DOHH2 (cell line): ENCODE data around the gene PLCD4.

Experiments used
- H3F3A ChIP-seq: fragments of 200-600 bp; sonication (generic), shearing (Covaris generic); 2 replicates; pipeline ENCODE4 v1.6.0; 2016; ENCODE audit warnings: antibody characterized with exemption, mild to moderate bottlenecking; ENCODE audit not compliant: control insufficient read depth, insufficient read depth
- H3K27ac ChIP-seq: fragments of 200-600 bp; sonication (generic); 2 replicates; pipeline ENCODE4 v1.5.1; 2014; ENCODE audit warnings: low read depth, mild to moderate bottlenecking, low read length, moderate library complexity
- H3K27me3 ChIP-seq: fragments of 200-600 bp; sonication (generic); 2 replicates; pipeline ENCODE4 v1.6.1; 2014; ENCODE audit warnings: mild to moderate bottlenecking, low read length, mixed read lengths; ENCODE audit not compliant: control insufficient read depth
- H3K36me3 ChIP-seq: fragments of 200-600 bp; sonication (generic); 2 replicates; pipeline ENCODE4 v1.6.1; 2014; ENCODE audit warnings: mild to moderate bottlenecking, low read length, moderate library complexity, mixed read lengths; ENCODE audit not compliant: control insufficient read depth
- H3K4me1 ChIP-seq: fragments of 200-600 bp; sonication (generic); 2 replicates; pipeline ENCODE4 v1.6.1; 2014; ENCODE audit warnings: mild to moderate bottlenecking, low read length, mixed read lengths; ENCODE audit not compliant: control insufficient read depth
- H3K4me2 ChIP-seq: fragments of 200-600 bp; sonication (generic); 2 replicates; pipeline ENCODE4 v1.6.0; 2014; ENCODE audit warnings: mild to moderate bottlenecking, low read length, moderate library complexity
- H3K4me3 ChIP-seq: fragments of 200-600 bp; sonication (generic); 2 replicates; pipeline ENCODE4 v1.5.1; 2014; ENCODE audit warnings: mild to moderate bottlenecking, low read length, mixed read lengths
- H3K79me2 ChIP-seq: fragments of 200-600 bp; sonication (generic); 2 replicates; pipeline ENCODE4 v1.6.1; 2014; ENCODE audit warnings: mild to moderate bottlenecking, low read length, mixed read lengths; ENCODE audit not compliant: control insufficient read depth
- H3K9me2 ChIP-seq: fragments of 200-600 bp; sonication (generic); replicated peaks from 2 replicates; pipeline ENCODE4 v1.6.1; 2014; ENCODE audit warnings: mild to moderate bottlenecking, low read length, mixed read lengths; ENCODE audit not compliant: control insufficient read depth
- H3K9me3 ChIP-seq: fragments of 200-600 bp; sonication (generic); 2 replicates; pipeline ENCODE4 v1.6.1; 2014; ENCODE audit warnings: antibody characterized with exemption, low read length, mixed read lengths; ENCODE audit not compliant: control insufficient read depth, insufficient read depth
- H4K20me1 ChIP-seq: fragments of 200-600 bp; sonication (generic); 2 replicates; pipeline ENCODE4 v1.6.0; 2014; ENCODE audit warnings: low read depth, mild to moderate bottlenecking, antibody characterized with exemption, low read length, moderate library complexity; ENCODE audit not compliant: control insufficient read depth, insufficient read depth
- CTCF ChIP-seq: fragments of 200-600 bp; sonication (generic); IDR thresholded peaks from one replicate; pipeline ENCODE4 v1.5.1; 2014; ENCODE audit warnings: antibody characterized with exemption, mild to moderate bottlenecking, low read depth, low read length; ENCODE audit not compliant: poor library complexity, severe bottlenecking
- EZH2phosphoT487 ChIP-seq: fragments of 200-600 bp; sonication (generic); IDR thresholded peaks from 2 replicates; pipeline ENCODE4 v1.6.1; 2017; ENCODE audit warnings: borderline replicate concordance, mild to moderate bottlenecking, antibody characterized with exemption, low read length, moderate library complexity, mixed read lengths

Gene PLCD4

GRCh38 chr2:218662377-218662776, 54.7 kb downstream of the PLCD4 start:
- Histone ChIP-seq H3K4me1 (peaks cover 17% of the 10 kb centered on the region), H3K36me3 (peaks cover 73% of the 10 kb centered on the region)

GRCh38 chr2:218662827-218663226, 55.1 kb downstream of the PLCD4 start:
- Histone ChIP-seq H3K4me1 (peaks cover 16% of the 10 kb centered on the region), H3K36me3 (peaks cover 73% of the 10 kb centered on the region), H3K9me2 (no peaks in the 10 kb centered on the region), H3K4me2 (no peak overlapping the region), H3K27me3 (no peaks in the 10 kb centered on the region), H3K27ac (no peak overlapping the region), H3K9me3 (no peaks in the 10 kb centered on the region), H4K20me1 (peaks cover 1% of the 10 kb centered on the region; the same call in 1 of the 2 replicates), H3F3A (no peaks in the 10 kb centered on the region), H3K79me2 (peaks cover 34% of the 10 kb centered on the region), H3K4me3 (no peak overlapping the region)
- no peak for TF ChIP-seq CTCF
- TF ChIP-seq EZH2phosphoT487 = no peak

More at GRCh38 chr2:218662377-218662776, 54.7 kb downstream of the PLCD4 start:
- Histone ChIP-seq H4K20me1 (peaks cover 5% of the 10 kb centered on the region; the same call in 1 of the 2 replicates), H3K9me3 (no peaks in the 10 kb centered on the region), H3K27me3 (no peaks in the 10 kb centered on the region), H3K4me3 (no peak overlapping the region), H3K4me2 (no peak overlapping the region), H3K9me2 (no peaks in the 10 kb centered on the region), H3F3A (no peaks in the 10 kb centered on the region), H3K79me2 (peaks cover 38% of the 10 kb centered on the region), H3K27ac (no peak overlapping the region)
- TF ChIP-seq CTCF (no peak), EZH2phosphoT487 (no peak)

GRCh38 chr2:218663901-218664300, 56.2 kb downstream of the PLCD4 start:
- Histone ChIP-seq H3K9me2 (no peaks in the 10 kb centered on the region), H3K27ac (no peak overlapping the region), H3K79me2 (peaks cover 23% of the 10 kb centered on the region), H3F3A (no peaks in the 10 kb centered on the region), H4K20me1 (no peaks in the 10 kb centered on the region), H3K4me2 (no peak overlapping the region), H3K36me3 (peaks cover 72% of the 10 kb centered on the region), H3K4me1 (peaks cover 9% of the 10 kb centered on the region), H3K4me3 (no peak overlapping the region), H3K27me3 (no peaks in the 10 kb centered on the region), H3K9me3 (no peaks in the 10 kb centered on the region)
- no peak for TF ChIP-seq CTCF

GRCh38 chr2:218664653-218665052, 57.0 kb downstream of the PLCD4 start:
- Histone ChIP-seq H4K20me1 (no peaks in the 10 kb centered on the region), H3K79me2 (peaks cover 23% of the 10 kb centered on the region), H3K27ac (no peak overlapping the region), H3K4me2 (no peak overlapping the region), H3K27me3 (no peaks in the 10 kb centered on the region), H3F3A (no peaks in the 10 kb centered on the region), H3K4me1 (peaks cover 9% of the 10 kb centered on the region), H3K36me3 (peaks cover 74% of the 10 kb centered on the region), H3K4me3 (no peak overlapping the region), H3K9me2 (no peaks in the 10 kb centered on the region), H3K9me3 (no peaks in the 10 kb centered on the region)
- TF ChIP-seq CTCF (no peak), EZH2phosphoT487 (no peak)
